ENCODE results near the gene COPS4.
A peak's percentile ranks its signal among the peaks of the same experiment; 100 is the strongest.
"Not testable (repeated sequence)": the region's sequence is repeated elsewhere in the genome, so short reads cannot be mapped to it uniquely, and the experiment has no call there.

COPS4 gene

GRCh38 chr4:83034630-83035494 lies at the start of gene COPS4:
COPS4 (plus strand) TSS chr4:83035183; CDS start chr4:83035225, 42 bp downstream.
- peak; percentile 99 for DNase-seq

DNA sequence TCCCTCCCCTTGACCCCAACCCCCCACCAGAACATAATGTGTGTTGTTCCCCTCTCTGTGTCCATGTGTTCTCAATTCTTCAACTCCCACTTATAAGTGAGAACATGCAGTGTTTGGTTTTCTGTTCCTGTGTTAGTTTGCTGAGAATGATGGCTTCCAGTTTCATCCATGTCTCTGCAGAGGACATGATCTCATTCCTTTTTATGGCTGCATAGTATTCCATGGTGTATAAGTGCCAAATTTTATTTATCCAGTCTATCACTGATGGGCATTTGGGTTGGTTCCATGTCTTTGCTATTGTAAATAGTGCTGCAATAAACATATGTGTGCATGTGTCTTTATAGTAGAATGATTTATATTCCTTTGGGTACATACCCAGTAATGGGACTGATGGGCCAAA lies 47.5 kb upstream of the COPS4 start:
- not testable (repeated sequence) for DNase-seq

GRCh38 chr4:82988323-82988832 lies 46.6 kb upstream of the COPS4 start:
- DNase-seq: no peak

- DNase-seq: no peak
These were observed 45.2 kb upstream of the COPS4 start for GRCh38 chr4:82989575-82990429.

GRCh38 chr4:82994834-82995233 lies 40.1 kb upstream of the COPS4 start:
- no peak for DNase-seq

GRCh38 chr4:82998898-82999297 lies 36.1 kb upstream of the COPS4 start:
- DNase-seq: no peak

DNA sequence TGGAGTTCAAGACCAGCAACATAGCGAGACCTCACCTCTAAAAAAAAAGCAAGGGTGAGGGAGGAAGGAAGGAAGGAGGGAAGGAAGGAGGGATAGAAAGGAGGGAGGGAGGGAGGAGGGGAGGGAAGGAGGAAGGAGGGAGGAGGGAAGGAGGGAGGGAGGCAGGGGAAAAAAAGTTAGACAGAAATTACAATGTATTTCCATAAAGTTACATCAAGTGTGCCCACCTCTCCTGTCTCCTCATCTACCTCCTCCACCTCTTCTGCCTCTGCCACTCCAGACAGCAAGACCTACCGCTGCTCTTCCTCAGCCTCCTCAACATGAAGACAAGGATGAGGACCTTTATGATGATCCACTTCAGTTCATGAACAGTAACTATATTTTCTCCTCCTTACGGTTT lies 32.7 kb upstream of the COPS4 start:
- DNase-seq: no peak

GRCh38 chr4:83003044-83003791 lies 31.8 kb upstream of the COPS4 start:
- DNase-seq: not testable (repeated sequence)

- DNase-seq: no peak
These were observed 25.5 kb upstream of the COPS4 start for GRCh38 chr4:83009529-83009928.

DNA sequence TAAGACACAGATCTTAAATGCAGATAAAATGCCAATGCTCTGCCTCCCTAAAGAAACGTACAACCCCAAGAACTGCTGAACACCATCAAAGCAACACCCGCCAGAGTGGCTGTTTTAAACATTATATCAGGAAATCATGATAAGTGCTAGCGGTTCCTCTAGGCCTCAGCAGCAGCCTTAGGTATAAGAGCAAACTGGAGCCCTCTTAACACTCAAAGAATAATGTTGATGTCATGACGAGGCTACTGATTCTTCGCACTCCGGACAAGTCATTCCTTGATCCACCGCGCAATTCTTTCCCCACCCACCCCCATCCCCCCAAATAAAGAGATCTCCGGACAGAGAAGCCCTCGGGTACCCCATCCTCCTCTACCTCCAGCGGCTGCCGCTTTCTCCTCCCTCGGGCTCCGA lies 24.9 kb upstream of the COPS4 start:
- no peak for DNase-seq

DNA sequence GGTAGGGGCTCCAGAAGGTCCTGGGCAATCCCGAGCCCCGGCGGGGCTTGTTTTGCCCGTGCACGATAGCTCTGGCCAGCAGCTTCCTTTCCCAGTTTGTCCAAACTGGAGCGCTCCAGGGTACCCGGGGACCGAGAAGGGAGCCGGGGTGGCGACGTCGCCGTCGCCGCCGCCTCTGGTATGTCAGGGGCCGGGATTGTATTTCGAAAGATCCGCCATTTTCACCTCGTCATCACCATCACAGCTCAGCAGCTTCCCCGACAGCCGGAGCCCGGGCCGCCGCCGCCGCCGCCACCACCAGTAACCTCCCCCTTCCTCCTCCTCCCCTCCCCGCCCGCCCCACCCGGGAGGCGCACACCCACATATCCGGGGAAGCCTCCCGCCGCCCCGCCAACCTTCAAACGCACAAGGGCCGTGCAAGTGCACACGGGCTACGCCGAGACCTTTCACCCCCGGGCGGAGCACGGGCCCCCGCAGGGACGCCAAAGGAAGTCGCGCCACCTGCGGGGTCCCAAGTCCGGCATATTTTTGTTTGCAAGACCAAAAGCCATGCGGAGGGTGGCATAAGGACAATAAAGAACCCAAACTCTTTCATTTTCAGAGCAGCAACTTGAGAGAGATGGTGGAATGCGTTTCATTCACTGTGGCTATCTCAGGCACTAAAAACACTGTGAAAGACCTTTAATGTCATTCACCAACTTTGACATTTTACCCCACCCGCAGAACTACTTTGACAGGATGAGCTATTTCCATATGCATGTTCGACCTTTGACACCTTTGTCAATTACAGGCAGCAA lies 24.3 kb upstream of the COPS4 start, which contains the start of gene LIN54:
TSS of gene LIN54 (minus strand) at position 302 of the 797 bp plus-strand sequence. CDS start 25,979 bp downstream, outside the sequence.
- peak; percentile 65 for DNase-seq

DNA sequence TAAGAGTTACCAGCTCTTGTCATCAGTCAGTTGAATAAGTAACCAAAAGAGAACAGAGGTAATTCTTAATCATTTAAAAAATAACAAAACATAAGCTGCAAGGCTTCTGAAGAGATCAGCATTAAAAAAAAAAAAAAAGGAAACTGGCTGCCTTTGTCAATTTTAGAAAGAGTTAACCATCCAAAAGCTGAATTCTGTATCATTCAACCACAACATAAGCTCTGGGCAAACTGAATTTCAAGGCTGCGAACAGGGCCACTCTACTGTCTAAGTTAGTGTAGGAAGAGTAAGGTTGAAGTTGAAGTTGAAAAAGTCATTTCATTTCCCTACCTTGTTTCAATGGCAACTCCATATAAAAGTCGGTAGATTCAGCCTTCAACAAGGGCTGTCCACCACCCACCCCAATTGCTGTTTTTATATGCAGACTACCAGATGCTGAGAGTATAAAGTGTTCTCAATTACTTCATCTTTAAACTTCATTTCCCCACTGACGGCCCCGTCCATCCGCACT lies 23.2 kb upstream of the COPS4 start:
- no peak for DNase-seq

GRCh38 chr4:83012200-83012686 lies 22.7 kb upstream of the COPS4 start:
- no peak for DNase-seq

DNA sequence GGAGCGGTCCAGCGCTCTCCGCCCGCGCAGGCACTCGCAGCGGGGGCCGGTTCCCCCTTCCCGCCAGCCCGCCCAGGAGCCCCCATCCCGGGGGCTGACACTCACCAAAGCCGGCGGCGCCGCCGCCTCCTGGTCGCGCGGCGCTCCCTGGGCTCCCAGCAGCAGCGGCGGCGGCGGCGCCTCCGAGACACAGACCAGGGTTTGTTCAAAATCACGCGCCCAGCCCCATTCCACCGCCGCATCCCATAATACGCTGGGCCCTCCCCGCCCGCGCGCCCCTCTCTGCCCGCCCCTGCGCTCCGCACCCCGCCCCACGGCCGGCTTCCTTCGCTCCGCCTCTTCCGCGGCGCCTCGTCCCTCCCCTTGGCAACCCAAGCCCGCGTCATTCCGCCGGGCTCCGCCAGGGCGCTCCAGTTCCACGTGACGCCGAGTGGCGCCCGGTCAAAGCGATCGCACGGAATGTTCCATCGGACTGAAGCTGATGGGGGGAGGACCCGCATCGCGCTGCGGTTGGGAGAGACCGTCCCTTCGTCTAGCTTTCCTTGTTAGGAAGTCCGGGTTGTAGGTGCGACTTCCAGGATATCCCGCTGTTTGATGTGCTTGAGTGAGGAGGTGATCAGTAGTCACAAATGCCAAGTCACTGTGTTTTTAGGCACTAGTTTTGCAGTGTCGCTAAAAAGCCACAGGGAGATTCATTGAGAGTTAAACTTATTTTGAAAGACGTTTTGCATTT lies 22.1 kb upstream of the COPS4 start:
- DNase-seq: peak; percentile 97

DNA sequence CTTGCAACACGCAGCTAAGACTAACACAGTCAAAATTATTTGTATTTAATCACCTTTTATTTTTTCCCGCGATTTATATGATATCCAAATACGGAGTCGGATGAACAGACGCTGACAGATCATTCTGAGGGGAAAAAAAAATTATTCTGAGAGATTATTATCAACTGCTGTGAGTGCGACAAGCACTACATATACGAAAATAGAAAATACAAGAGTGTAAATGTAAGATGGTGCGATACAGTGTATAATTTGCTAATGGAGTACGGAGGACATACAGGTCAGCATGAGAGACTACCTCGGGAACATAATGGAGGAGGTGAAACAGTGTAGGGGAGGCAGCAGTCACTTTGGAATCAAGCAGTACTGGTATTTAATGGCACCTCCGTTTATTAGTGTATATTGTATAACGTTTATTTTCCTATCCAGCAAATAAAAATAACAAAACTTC lies 21.5 kb upstream of the COPS4 start:
- DNase-seq: no peak

- DNase-seq: no peak
These were observed 21.1 kb upstream of the COPS4 start for GRCh38 chr4:83013902-83014301.

DNA sequence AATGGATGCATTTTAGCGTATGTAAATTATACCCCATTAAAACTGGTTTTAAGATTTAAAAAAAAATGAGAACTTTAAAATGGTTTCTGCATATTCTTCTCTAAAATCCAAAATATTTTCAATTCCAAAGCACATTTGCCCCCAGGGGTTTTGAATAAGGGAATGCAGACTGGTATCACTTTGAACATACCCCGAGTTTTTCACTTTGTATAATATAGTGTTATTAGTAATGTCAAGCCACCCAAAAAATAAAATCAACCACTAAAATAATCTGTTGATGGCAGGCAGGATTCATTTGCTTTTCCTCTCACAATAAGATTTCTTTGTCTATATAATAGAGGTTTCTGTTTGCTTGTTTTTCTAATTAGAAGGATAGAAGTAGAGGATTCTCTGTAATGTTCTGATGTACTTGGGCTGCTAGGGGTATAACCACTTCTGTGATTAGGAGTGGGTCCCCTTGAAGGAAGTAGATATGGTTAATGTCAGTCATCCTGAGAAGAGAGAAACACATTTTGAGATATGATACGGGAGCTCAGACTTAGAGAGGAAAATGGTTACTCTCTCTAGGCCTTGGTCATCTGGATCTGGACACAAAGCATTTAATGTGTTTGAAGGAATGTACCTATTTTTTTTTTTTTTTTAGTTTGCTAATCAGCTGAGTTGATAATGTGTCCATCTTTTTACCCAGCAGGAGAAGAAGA lies 15.0 kb upstream of the COPS4 start:
- no peak for DNase-seq

DNA sequence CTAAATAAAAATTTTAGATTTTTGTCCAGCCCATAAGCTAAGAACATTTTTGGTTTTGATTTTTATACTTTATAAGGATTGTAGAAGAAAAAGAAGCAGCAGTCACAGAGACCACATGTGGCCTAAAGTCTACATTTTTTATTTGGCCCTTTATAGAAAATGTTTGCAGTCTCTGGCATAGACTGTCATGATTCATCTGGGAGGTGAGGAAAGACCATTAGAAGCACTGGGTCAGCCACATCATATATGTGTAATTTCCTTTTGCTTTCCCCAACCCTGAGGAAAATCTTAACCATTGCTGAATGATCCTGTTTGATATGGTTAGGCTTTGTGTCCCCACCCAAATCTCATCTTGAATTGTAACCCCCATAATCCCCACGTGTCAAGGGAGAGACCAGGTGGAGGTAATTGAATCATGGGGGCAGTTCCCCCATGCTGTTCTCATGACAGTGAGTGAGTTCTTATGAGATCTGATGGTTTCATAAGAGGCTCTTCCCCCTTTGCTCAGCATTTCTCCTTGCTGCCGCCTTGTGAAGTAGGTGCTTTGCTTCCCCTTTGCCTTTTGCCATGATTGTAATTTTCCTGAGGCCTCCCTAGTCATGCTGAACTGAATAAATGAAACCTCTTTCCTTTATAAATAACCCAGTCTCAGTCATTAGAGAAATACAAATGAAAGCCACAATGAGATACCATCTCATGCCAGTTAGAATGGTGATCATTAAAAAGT lies 12.1 kb upstream of the COPS4 start:
- no peak for DNase-seq

GRCh38 chr4:83023599-83023998 lies 11.4 kb upstream of the COPS4 start:
- DNase-seq: not testable (repeated sequence)
